GM19239 (cell line): ENCODE results near the gene PLD1.
"Not testable (repeated sequence)": the region's sequence is repeated elsewhere in the genome, so short reads cannot be mapped to it uniquely, and the experiment has no call there.

Experiments used
- DNase-seq: peaks from one replicate; pipeline ENCODE4 v3.0.0; 2011; ENCODE audit warnings: low spot score; ENCODE audit not compliant: insufficient read length
- FAIRE-seq: peaks from 2 replicates; lab custom pipeline; 2011; peaks lifted over from hg19 to GRCh38; lab: Jason Lieb, UNC

PLD1 gene

GRCh38 chr3:171646357-171647133 is 163.7 kb downstream of the PLD1 start:
- DNase-seq = no peak
- peak; percentile 85 for FAIRE-seq

- no peak for FAIRE-seq
Observed at GRCh38 chr3:171644681-171645080, 165.6 kb downstream of the PLD1 start.

GRCh38 chr3:171643681-171644080 is 166.6 kb downstream of the PLD1 start:
- DNase-seq (no peak), FAIRE-seq (no peak)

More at GRCh38 chr3:171644681-171645080, 165.6 kb downstream of the PLD1 start:
- no peak for DNase-seq

- DNase-seq (no peak), FAIRE-seq (peak; percentile 45)
Observed at GRCh38 chr3:171643033-171643432, 167.2 kb downstream of the PLD1 start.

GRCh38 chr3:171640520-171641412 is 169.5 kb downstream of the PLD1 start:
- DNase-seq = no peak
- no peak for FAIRE-seq

GRCh38 chr3:171636666-171637065 is 173.6 kb downstream of the PLD1 start:
- FAIRE-seq (no peak), DNase-seq (no peak)

GRCh38 chr3:171632766-171633165 is 177.5 kb downstream of the PLD1 start:
- DNase-seq (no peak), FAIRE-seq (no peak)

- DNase-seq, FAIRE-seq: not testable (repeated sequence)
Observed at GRCh38 chr3:171626799-171627198, 183.5 kb downstream of the PLD1 start.

GRCh38 chr3:171622126-171622525 is 188.2 kb downstream of the PLD1 start:
- no peak for DNase-seq
- no peak for FAIRE-seq

GRCh38 chr3:171620825-171621434 is 189.4 kb downstream of the PLD1 start:
- FAIRE-seq (no peak), DNase-seq (no peak)

- FAIRE-seq = no peak
Observed at GRCh38 chr3:171616798-171617197, 193.5 kb downstream of the PLD1 start.

GRCh38 chr3:171615686-171616085 is 194.6 kb downstream of the PLD1 start:
- FAIRE-seq (no peak), DNase-seq (no peak)

More at GRCh38 chr3:171616798-171617197, 193.5 kb downstream of the PLD1 start:
- no peak for DNase-seq

- FAIRE-seq (no peak), DNase-seq (no peak)
Observed at GRCh38 chr3:171615281-171615680, 195.0 kb downstream of the PLD1 start.

GRCh38 chr3:171614318-171614921 is 195.9 kb downstream of the PLD1 start:
- DNase-seq = no peak
- peak; percentile 76 for FAIRE-seq

GRCh38 chr3:171607452-171607851 is 202.8 kb downstream of the PLD1 start:
- DNase-seq (no peak), FAIRE-seq (no peak)

- DNase-seq (no peak), FAIRE-seq (no peak)
Observed at GRCh38 chr3:171606151-171606751, 204.0 kb downstream of the PLD1 start.

- DNase-seq = no peak
- no peak for FAIRE-seq
Observed at GRCh38 chr3:171604370-171604769, 205.9 kb downstream of the PLD1 start.

GRCh38 chr3:171602072-171602471 is 208.2 kb downstream of the PLD1 start:
- FAIRE-seq = no peak
- no peak for DNase-seq

GRCh38 chr3:171600030-171600429 is 210.3 kb downstream of the PLD1 start:
- DNase-seq = no peak

GRCh38 chr3:171598990-171599389 is 211.3 kb downstream of the PLD1 start:
- FAIRE-seq (no peak), DNase-seq (no peak)

More at GRCh38 chr3:171600030-171600429, 210.3 kb downstream of the PLD1 start:
- no peak for FAIRE-seq
